ENCODE results near the gene CD69. TPM values are rescaled to one million over a fixed set of nuclear protein-coding genes. Genes with fewer than 3 reads are reported as not detected.

The CD69 gene
- polyA plus RNA-seq, 1 donor from 2014 or later, result 0.72 TPM

DNA sequence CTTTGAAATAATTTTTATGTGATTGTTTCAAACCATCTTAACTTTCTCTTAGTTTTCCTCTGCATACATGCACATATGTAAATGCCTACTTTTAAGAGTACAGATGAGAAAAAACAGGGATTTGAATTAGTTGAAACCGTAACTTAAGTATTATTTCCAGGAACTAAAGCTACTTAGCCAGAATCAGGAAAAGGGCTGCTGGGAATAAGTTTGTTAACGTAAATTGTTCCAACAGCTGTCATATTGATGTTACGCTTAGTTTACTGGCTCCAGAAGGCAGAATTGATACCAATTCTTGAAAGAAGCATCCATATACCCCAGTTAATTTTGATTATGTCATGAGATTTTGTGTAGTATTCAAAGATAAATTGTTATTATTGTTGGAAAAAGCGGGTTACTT lies 48.6 kb upstream of the CD69 start:
- Histone ChIP-seq H3F3A (ENCODE audit: insufficient read depth, low read length, poor library complexity, severe bottlenecking) (no peaks in the 10 kb centered on the region), H3K36me3 (ENCODE audit: insufficient read depth, low read length) (no peaks in the 10 kb centered on the region), H3K27ac (ENCODE audit: low read length) (no peak overlapping the region), H3K4me2 (ENCODE audit: low read length) (no peak overlapping the region), H2AFZ (ENCODE audit: low read depth, low read length) (no peak overlapping the region), H3K4me3 (ENCODE audit: low read length) (no peak overlapping the region), H3K9me2 (ENCODE audit: insufficient read depth, low read length) (no peaks in the 10 kb centered on the region), H3K9ac (ENCODE audit: low read length) (no peak overlapping the region), H3K9me3 (ENCODE audit: low read length) (no peaks in the 10 kb centered on the region), H4K20me1 (ENCODE audit: insufficient read depth) (no peaks in the 10 kb centered on the region), H3K27me3 (ENCODE audit: insufficient read depth, low read depth, low read length) (no peaks in the 10 kb centered on the region), H3K79me2 (replicated peaks; ENCODE audit: insufficient read depth, low read length) (no peaks in the 10 kb centered on the region)
- TF ChIP-seq, protein P1, sequence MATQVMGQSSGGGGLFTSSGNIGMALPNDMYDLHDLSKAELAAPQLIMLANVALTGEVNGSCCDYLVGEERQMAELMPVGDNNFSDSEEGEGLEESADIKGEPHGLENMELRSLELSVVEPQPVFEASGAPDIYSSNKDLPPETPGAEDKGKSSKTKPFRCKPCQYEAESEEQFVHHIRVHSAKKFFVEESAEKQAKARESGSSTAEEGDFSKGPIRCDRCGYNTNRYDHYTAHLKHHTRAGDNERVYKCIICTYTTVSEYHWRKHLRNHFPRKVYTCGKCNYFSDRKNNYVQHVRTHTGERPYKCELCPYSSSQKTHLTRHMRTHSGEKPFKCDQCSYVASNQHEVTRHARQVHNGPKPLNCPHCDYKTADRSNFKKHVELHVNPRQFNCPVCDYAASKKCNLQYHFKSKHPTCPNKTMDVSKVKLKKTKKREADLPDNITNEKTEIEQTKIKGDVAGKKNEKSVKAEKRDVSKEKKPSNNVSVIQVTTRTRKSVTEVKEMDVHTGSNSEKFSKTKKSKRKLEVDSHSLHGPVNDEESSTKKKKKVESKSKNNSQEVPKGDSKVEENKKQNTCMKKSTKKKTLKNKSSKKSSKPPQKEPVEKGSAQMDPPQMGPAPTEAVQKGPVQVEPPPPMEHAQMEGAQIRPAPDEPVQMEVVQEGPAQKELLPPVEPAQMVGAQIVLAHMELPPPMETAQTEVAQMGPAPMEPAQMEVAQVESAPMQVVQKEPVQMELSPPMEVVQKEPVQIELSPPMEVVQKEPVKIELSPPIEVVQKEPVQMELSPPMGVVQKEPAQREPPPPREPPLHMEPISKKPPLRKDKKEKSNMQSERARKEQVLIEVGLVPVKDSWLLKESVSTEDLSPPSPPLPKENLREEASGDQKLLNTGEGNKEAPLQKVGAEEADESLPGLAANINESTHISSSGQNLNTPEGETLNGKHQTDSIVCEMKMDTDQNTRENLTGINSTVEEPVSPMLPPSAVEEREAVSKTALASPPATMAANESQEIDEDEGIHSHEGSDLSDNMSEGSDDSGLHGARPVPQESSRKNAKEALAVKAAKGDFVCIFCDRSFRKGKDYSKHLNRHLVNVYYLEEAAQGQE (IDR thresholded peaks at IDR 0.05; ENCODE audit: borderline replicate concordance), result no peak
- TF ChIP-seq EZH2 (IDR thresholded peaks at IDR 0.05; ENCODE audit: borderline replicate concordance, insufficient read depth, low read length, poor library complexity, severe bottlenecking), result no peak
- no peak for TF ChIP-seq MXI1 (conservative IDR thresholded peaks at IDR 0.05; ENCODE audit: poor library complexity, severe bottlenecking)
- no peak for TF ChIP-seq RAD21 (conservative IDR thresholded peaks at IDR 0.05)
- TF ChIP-seq POLR2AphosphoS5 (IDR thresholded peaks at IDR 0.05), result no peak
- TF ChIP-seq SMC3 (conservative IDR thresholded peaks at IDR 0.05; ENCODE audit: poor library complexity), result no peak
- TF ChIP-seq, protein P2, sequence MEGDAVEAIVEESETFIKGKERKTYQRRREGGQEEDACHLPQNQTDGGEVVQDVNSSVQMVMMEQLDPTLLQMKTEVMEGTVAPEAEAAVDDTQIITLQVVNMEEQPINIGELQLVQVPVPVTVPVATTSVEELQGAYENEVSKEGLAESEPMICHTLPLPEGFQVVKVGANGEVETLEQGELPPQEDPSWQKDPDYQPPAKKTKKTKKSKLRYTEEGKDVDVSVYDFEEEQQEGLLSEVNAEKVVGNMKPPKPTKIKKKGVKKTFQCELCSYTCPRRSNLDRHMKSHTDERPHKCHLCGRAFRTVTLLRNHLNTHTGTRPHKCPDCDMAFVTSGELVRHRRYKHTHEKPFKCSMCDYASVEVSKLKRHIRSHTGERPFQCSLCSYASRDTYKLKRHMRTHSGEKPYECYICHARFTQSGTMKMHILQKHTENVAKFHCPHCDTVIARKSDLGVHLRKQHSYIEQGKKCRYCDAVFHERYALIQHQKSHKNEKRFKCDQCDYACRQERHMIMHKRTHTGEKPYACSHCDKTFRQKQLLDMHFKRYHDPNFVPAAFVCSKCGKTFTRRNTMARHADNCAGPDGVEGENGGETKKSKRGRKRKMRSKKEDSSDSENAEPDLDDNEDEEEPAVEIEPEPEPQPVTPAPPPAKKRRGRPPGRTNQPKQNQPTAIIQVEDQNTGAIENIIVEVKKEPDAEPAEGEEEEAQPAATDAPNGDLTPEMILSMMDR (IDR thresholded peaks at IDR 0.05; ENCODE audit: poor library complexity, severe bottlenecking), result no peak
- no peak for TF ChIP-seq TAF1 (IDR thresholded peaks at IDR 0.05; ENCODE audit: low read depth)
- no peak for TF ChIP-seq EP300 (conservative IDR thresholded peaks at IDR 0.05; ENCODE audit: poor library complexity, severe bottlenecking)

DNA sequence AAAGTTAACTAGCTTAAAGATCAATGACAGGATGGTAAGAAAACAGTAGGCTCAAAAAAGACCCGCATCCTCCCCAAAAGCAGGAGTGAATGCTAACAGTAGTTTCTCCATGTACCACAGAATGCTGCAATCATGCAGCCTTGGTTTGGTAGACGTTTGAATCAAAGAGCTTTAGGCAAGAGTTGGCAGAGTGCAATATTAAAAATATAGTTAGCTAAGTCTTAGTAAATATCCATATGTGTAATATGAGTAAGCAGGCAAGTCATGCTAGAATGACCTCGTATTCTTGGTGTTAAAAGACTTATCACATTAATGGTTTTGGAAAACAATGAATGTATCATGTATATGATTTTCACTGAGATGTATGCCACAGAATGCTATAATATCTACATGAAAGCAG lies 47.8 kb upstream of the CD69 start:
- Histone ChIP-seq H3K36me3 (ENCODE audit: insufficient read depth, low read length) (no peaks in the 10 kb centered on the region), H3K79me2 (replicated peaks; ENCODE audit: insufficient read depth, low read length) (no peaks in the 10 kb centered on the region), H3K27ac (ENCODE audit: low read length) (no peak overlapping the region), H3K4me3 (ENCODE audit: low read length) (no peak overlapping the region), H2AFZ (ENCODE audit: low read depth, low read length) (no peak overlapping the region), H3K9ac (ENCODE audit: low read length) (no peak overlapping the region), H3K27me3 (ENCODE audit: insufficient read depth, low read depth, low read length) (no peaks in the 10 kb centered on the region), H3K9me3 (ENCODE audit: low read length) (no peaks in the 10 kb centered on the region), H4K20me1 (ENCODE audit: insufficient read depth) (no peaks in the 10 kb centered on the region), H3K4me2 (ENCODE audit: low read length) (no peak overlapping the region), H3K9me2 (ENCODE audit: insufficient read depth, low read length) (no peaks in the 10 kb centered on the region), H3F3A (ENCODE audit: insufficient read depth, low read length, poor library complexity, severe bottlenecking) (no peaks in the 10 kb centered on the region)
- TF ChIP-seq POLR2AphosphoS5 (IDR thresholded peaks at IDR 0.05), result no peak
- no peak for TF ChIP-seq EP300 (conservative IDR thresholded peaks at IDR 0.05; ENCODE audit: poor library complexity, severe bottlenecking)
- TF ChIP-seq TAF1 (IDR thresholded peaks at IDR 0.05; ENCODE audit: low read depth), result no peak
- TF ChIP-seq EZH2 (IDR thresholded peaks at IDR 0.05; ENCODE audit: borderline replicate concordance, insufficient read depth, low read length, poor library complexity, severe bottlenecking), result no peak
- TF ChIP-seq SMC3 (conservative IDR thresholded peaks at IDR 0.05; ENCODE audit: poor library complexity), result no peak
- TF ChIP-seq RAD21 (conservative IDR thresholded peaks at IDR 0.05), result no peak
- TF ChIP-seq, protein P2 (IDR thresholded peaks at IDR 0.05; ENCODE audit: poor library complexity, severe bottlenecking), result no peak
- TF ChIP-seq, protein P1 (IDR thresholded peaks at IDR 0.05; ENCODE audit: borderline replicate concordance), result no peak
- no peak for TF ChIP-seq MXI1 (conservative IDR thresholded peaks at IDR 0.05; ENCODE audit: poor library complexity, severe bottlenecking)

Data from neural cell (in vitro differentiated cells).